ENCODE results near the gene MYO18A. TPM values are rescaled to one million over a fixed set of nuclear protein-coding genes. Genes with fewer than 3 reads are reported as not detected.
A peak's percentile ranks its signal among the peaks of the same experiment; 100 is the strongest.

The MYO18A gene
- total RNA-seq, 1 donor from 2014 or later = 11.6 TPM

- Mint-ChIP-seq H3K27ac (no peak overlapping the region), H3K4me3 (peak overlapping the region; percentile 88), H3K36me3 (no peaks in the 10 kb centered on the region), H3K4me1 (peaks cover 40% of the 10 kb centered on the region), H3K27me3 (ENCODE audit: insufficient read depth, low read depth) (peaks cover 7% of the 10 kb centered on the region), H3K9me3 (peaks cover 4% of the 10 kb centered on the region)
- no peaks in the 10 kb centered on the region for H3K36me3 ChIP-seq
- H3K79me2 ChIP-seq (ENCODE audit: low read depth) = peaks cover 35% of the 10 kb centered on the region
- DNase-seq (ENCODE audit: low spot score) = no peak
- H4K20me1 ChIP-seq (ENCODE audit: low read depth) = peaks cover 42% of the 10 kb centered on the region
- H3K9me3 ChIP-seq (ENCODE audit: low read depth) = peaks cover 5% of the 10 kb centered on the region
- no peak overlapping the region for H3K9ac ChIP-seq
- H3K27ac ChIP-seq = no peak overlapping the region
- peaks cover 47% of the 10 kb centered on the region for H3F3A ChIP-seq (ENCODE audit: low read depth)
- TF ChIP-seq CTCF (IDR thresholded peaks at IDR 0.05) (no peak), EZH2phosphoT487 (IDR thresholded peaks at IDR 0.05) (no peak), EZH2 (IDR thresholded peaks at IDR 0.05) (no peak)
- peaks cover 40% of the 10 kb centered on the region for H3K27me3 ChIP-seq
- H3K4me1 ChIP-seq = peaks cover 32% of the 10 kb centered on the region
- no peak overlapping the region for H2AFZ ChIP-seq (replicated peaks)
- H3K4me2 ChIP-seq = peak overlapping the region; percentile 85
- H3K4me3 ChIP-seq = peak overlapping the region; percentile 67
These were observed 2.1 kb downstream of the MYO18A start for GRCh38 chr17:29177871-29178749.

GRCh38 chr17:29177541-29177870 lies 2.7 kb downstream of the MYO18A start:
- no peak overlapping the region for H3K4me3 ChIP-seq
- H3K4me2 ChIP-seq = peak overlapping the region; percentile 40
- peaks cover 40% of the 10 kb centered on the region for H3K4me1 Mint-ChIP-seq
- no peaks in the 10 kb centered on the region for H3K36me3 ChIP-seq
- H3K4me3 Mint-ChIP-seq = peak overlapping the region; percentile 82
- H3K79me2 ChIP-seq (ENCODE audit: low read depth) = peaks cover 35% of the 10 kb centered on the region
- H3K27me3 Mint-ChIP-seq (ENCODE audit: insufficient read depth, low read depth) = peaks cover 7% of the 10 kb centered on the region
- peaks cover 47% of the 10 kb centered on the region for H3F3A ChIP-seq (ENCODE audit: low read depth)
- H3K4me1 ChIP-seq = peaks cover 32% of the 10 kb centered on the region
- no peak for DNase-seq (ENCODE audit: low spot score)
- H2AFZ ChIP-seq (replicated peaks) = no peak overlapping the region
- no peak for TF ChIP-seq EZH2phosphoT487 (IDR thresholded peaks at IDR 0.05)
- no peak for TF ChIP-seq EZH2 (IDR thresholded peaks at IDR 0.05)
- TF ChIP-seq CTCF (IDR thresholded peaks at IDR 0.05) = no peak
- H3K27me3 ChIP-seq = peaks cover 35% of the 10 kb centered on the region
- no peaks in the 10 kb centered on the region for H3K36me3 Mint-ChIP-seq
- peaks cover 42% of the 10 kb centered on the region for H4K20me1 ChIP-seq (ENCODE audit: low read depth)
- no peak overlapping the region for H3K27ac Mint-ChIP-seq
- H3K9ac ChIP-seq = no peak overlapping the region
- H3K9me3 Mint-ChIP-seq = peaks cover 2% of the 10 kb centered on the region
- H3K27ac ChIP-seq = no peak overlapping the region
- no peaks in the 10 kb centered on the region for H3K9me3 ChIP-seq (ENCODE audit: low read depth)

GRCh38 chr17:29176558-29177351 lies 3.4 kb downstream of the MYO18A start:
- peaks cover 47% of the 10 kb centered on the region for H3F3A ChIP-seq (ENCODE audit: low read depth)
- DNase-seq (ENCODE audit: low spot score) = peak; percentile 74
- Mint-ChIP-seq H3K27me3 (ENCODE audit: insufficient read depth, low read depth) (peaks cover 7% of the 10 kb centered on the region), H3K36me3 (no peaks in the 10 kb centered on the region), H3K4me1 (peaks cover 40% of the 10 kb centered on the region), H3K9me3 (no peaks in the 10 kb centered on the region), H3K4me3 (peak overlapping the region; percentile 82), H3K27ac (peak overlapping the region; percentile 42)
- no peaks in the 10 kb centered on the region for H3K36me3 ChIP-seq
- H3K9me3 ChIP-seq (ENCODE audit: low read depth) = no peaks in the 10 kb centered on the region
- H3K27me3 ChIP-seq = peaks cover 29% of the 10 kb centered on the region
- H3K9ac ChIP-seq = no peak overlapping the region
- peak overlapping the region; percentile 11 for H2AFZ ChIP-seq (replicated peaks)
- peaks cover 35% of the 10 kb centered on the region for H3K79me2 ChIP-seq (ENCODE audit: low read depth)
- no peak for TF ChIP-seq CTCF (IDR thresholded peaks at IDR 0.05)
- no peak for TF ChIP-seq EZH2 (IDR thresholded peaks at IDR 0.05)
- TF ChIP-seq EZH2phosphoT487 (IDR thresholded peaks at IDR 0.05) = no peak
- peak overlapping the region; percentile 52 for H3K4me3 ChIP-seq
- H3K4me1 ChIP-seq = peaks cover 32% of the 10 kb centered on the region
- H3K27ac ChIP-seq = no peak overlapping the region
- peaks cover 47% of the 10 kb centered on the region for H4K20me1 ChIP-seq (ENCODE audit: low read depth)
- H3K4me2 ChIP-seq = peak overlapping the region; percentile 89
